Measurements from ENCODE around the gene SLC27A1.

GRCh38 chr19:17555480-17555928 lies 85.2 kb downstream of the SLC27A1 start, which contains the start of gene COLGALT1:
- TF ChIP-seq POLR2A (IDR thresholded peaks at IDR 0.05) (peak in 1 of 2 donors; percentile 50), CTCF (IDR thresholded peaks at IDR 0.05) (no peak)
